Effector CD4-positive, alpha-beta T cell (primary cell): ENCODE measurements around the gene G6PD.

Source experiments
- DNase-seq: peaks from one replicate; pipeline ENCODE4 v3.0.0-alpha.2; 2020

Gene G6PD

DNA sequence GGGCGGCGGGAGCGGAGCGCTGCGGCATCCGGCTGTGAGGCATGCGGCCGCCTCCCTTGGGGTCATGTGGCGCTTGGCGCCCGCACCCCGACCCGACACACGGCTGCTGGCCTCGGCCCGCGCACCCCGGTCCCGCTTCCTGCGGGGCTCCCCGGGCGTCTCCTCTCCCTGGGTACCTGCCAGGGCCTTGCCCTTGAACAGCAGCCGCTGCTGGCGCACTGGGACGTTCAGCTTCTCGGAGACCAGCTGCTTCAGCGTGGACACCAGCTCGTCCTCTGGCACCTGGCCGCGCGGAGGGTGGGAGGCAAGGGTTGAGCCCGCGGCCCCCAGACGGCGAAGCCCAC lies 60.6 kb downstream of the G6PD start:
- DNase-seq: peak; percentile 13

DNA sequence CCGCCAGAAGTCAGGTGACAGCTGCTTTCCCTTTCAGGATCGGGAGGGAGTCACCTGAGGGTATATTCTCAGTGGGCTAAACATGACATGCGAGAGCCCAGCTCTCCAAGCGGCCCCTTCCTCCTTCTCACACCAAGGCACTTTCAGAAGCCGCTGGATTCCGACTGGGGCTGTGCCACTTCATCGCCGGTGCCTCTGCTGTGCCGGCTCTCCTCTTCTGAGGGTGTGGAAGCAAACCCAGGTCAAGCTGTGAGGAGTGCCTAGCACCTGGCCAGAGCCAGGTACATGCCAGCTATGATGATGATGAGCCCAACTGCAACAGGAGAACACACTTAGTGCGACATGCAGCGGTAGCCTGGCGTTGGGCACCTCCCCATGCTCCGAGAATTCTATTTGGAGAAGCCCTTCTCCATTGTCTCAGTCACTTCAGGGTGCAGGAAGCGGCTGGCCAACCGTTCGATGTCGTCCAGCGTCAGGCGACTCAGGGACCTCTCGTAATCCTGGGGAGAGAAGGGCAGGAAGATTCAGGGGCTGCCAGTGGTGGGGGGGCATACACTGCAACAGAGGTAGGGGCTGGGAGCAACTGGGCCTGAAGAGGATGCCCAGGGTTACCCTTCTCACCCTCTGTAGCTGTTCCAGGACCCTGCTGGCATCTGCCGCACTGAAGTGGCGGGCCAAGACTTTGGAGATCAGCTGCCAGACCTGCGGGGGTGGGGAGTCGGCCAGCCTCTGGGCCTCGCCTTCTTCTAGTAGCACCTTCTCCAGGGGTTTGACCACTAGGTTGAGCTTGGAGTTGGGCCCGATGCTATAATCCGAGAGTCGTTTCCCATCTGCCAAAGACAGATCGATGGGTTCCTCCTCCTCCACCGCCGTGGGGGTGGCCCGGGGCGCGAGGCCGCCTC lies 61.2 kb downstream of the G6PD start:
- no peak for DNase-seq

DNA sequence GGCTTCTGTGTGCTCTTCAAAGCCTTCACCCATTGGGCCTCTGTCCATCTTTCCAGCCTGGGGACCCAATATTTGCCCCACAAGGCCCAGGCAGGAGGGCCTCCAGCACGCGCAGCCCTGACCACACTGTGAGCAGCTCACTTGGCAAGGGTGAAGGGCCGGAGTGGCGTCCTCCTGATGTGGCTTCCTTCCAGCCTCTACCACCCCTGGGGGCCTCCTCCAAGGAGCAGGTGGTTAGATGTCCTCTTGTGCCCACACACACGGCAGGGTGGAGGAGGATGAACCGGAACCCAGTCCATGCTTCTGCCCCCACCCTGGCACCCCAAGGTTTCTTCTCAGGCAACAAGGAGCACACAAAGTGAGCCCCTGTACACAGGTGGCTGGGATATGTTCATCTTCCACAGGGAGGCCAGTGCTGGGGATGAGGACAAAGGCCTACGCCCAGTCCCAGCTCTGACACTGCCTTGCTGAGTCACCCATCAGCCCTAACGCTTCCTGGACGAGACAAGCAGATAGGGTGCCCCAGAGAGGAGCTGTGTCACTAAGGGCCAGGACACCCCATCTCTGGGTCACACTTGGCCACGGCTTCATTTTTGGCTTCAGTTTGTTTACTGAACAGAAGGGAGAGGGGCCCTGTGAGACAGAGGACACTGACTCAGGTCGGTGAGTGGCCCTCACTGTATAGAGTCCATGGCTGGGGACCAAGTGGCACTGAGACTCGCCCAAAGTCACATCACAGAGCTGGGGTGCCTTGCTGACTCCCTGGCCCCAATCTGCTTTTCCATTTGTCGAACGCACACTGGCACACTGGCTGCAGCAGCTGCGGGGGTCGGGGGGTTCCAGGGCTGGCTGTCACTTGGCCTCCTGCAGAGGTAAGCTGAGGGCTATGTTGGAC lies 62.1 kb downstream of the G6PD start:
- no peak for DNase-seq

DNA sequence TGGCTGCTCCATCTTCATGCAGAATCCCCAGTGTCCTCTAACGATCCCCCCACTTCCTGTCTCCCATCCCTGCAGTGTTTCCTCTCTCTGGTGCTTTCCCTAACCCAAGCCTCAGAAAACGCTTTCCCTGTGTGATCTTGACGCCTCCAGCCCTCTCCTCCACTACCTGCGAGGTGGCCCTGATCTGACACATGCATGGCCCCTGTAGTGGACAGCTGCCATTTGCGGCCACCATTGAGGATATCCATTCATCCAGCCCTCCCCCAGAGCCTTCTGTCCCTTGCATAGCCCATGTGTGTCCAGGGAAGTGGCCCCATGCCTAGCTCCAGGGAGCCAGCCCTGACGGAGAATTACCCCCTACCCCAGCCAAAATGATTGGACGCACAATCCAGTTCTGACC lies 63.3 kb downstream of the G6PD start:
- DNase-seq: no peak

DNA sequence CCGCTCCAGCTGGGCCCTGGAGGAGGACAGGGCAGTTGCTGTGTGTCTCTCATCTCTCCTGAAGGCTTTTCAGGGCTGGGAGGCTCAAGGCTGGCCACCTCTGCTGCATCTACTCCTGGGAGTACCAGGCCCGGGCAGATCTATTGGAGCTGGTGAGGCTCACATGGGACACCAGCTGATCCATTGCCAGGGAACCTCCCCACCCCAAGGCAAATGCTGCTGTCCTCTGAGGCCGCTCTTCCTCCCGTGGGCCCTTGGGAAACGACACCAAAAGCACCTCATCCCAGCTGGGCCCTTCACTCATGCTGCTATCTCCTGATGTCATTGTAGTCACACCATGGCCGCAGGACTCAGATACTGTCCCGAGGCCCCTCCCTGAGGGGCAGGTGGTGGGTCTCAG lies 63.9 kb downstream of the G6PD start:
- DNase-seq: no peak

DNA sequence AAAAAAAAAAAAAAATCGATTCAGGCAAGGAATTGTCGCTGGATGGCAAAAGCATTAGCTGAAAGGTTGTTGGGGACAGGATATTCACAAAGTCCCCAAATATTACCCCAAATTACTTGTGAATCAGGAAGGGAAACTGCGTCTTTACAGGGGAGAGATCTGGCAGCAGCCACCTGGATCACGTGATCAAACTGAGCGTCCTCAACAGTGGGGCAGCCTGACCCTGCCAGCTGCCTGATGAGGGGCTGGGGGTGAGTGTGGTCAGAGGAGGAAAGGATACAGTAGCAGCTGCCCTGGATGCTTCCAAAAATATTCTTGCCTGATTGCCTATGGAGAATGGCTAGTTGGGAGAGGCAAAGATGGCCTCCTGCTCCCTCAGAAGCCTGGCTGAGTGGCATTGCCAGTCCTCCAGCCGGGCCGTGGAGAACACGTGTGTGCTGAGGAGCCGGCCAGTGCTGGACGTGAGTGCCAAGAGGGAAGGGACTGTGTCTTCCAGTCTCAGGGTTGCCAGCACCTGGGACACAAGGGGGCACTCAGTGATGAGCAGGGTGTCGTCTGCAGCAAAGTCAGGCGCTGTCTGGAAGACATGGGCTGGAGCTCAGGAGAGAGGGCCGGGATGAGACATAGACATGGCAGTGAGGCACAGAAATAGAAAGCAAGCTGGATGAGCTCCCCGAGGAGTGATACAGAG lies 64.6 kb downstream of the G6PD start:
- DNase-seq: no peak
